IPS-18c (cell line): ENCODE results near the gene CDC5L.

Experiments
- H3K4me3 ChIP-seq: 2 replicates; pipeline ENCODE4 v1.7.0; 2013; ENCODE audit warnings: low read depth, mild to moderate bottlenecking, low read length, moderate library complexity; ENCODE audit not compliant: insufficient read depth
- H3K9me3 ChIP-seq: one replicate; pipeline ENCODE4 v1.6.1; 2013; ENCODE audit warnings: mild to moderate bottlenecking, low read length, moderate library complexity; ENCODE audit not compliant: control insufficient read depth, insufficient read depth

CDC5L gene

GRCh38 chr6:44496665-44497369 is 109.3 kb downstream of the CDC5L start:
- H3K9me3 ChIP-seq: peaks cover 2% of the 10 kb centered on the region
- H3K4me3 ChIP-seq: no peak overlapping the region

GRCh38 chr6:44497807-44498206 is 110.3 kb downstream of the CDC5L start:
- H3K4me3 ChIP-seq: no peak overlapping the region
- H3K9me3 ChIP-seq: peaks cover 2% of the 10 kb centered on the region

- H3K4me3 ChIP-seq: no peak overlapping the region
- peaks cover 2% of the 10 kb centered on the region for H3K9me3 ChIP-seq
Observed at GRCh38 chr6:44498436-44498835, 110.9 kb downstream of the CDC5L start.

GRCh38 chr6:44499609-44500008 is 112.1 kb downstream of the CDC5L start:
- Histone ChIP-seq H3K9me3 (peaks cover 2% of the 10 kb centered on the region), H3K4me3 (no peak overlapping the region)
